NT2/D1 (cell line): ENCODE measurements around the gene REM1.

ENCODE experiments used
- SUZ12 ChIP-seq: IDR thresholded peaks from 2 replicates; pipeline ENCODE4 v1.6.1; 2011; ENCODE audit not compliant: insufficient read length, insufficient read depth; ENCODE audit errors: extremely low read depth
- ZNF274 ChIP-seq: IDR thresholded peaks from 2 replicates; pipeline ENCODE4 v1.6.1; 2011; ENCODE audit warnings: mild to moderate bottlenecking, low read depth, low read length

- TF ChIP-seq SUZ12 (no peak), ZNF274 (no peak)
Observed at GRCh38 chr20:31446084-31446819, 28.8 kb upstream of the REM1 start.
